SU-DHL-6 (cell line): ENCODE results near the gene ZNF462.

Experiments
- CTCF ChIP-seq: fragments of 200-600 bp; sonication (generic); IDR thresholded peaks from one replicate; pipeline ENCODE4 v1.5.1; 2017; ENCODE audit warnings: antibody characterized with exemption, mild to moderate bottlenecking, low read length, moderate library complexity; ENCODE audit not compliant: insufficient read depth, poor library complexity, severe bottlenecking
- EZH2phosphoT487 ChIP-seq: fragments of 200-600 bp; sonication (generic), shearing (Covaris generic); conservative IDR thresholded peaks from 2 replicates; pipeline ENCODE4 v1.6.1; 2018; ENCODE audit warnings: mild to moderate bottlenecking, antibody characterized with exemption, low read length, moderate library complexity, mixed read lengths

- no peak for TF ChIP-seq CTCF
- no peak for TF ChIP-seq EZH2phosphoT487
Observed at GRCh38 chr9:106956971-106957370, 94.0 kb downstream of the ZNF462 start.
